HCT116 (cell line): Measurements from ENCODE around the gene ARHGEF10L.

Experiments used
- CEBPB ChIP-seq: IDR thresholded peaks from 2 replicates; pipeline ENCODE4 v1.6.1; 2012; ENCODE audit warnings: low read depth
- EZH2 ChIP-seq: fragments of 200-600 bp; sonication (generic); IDR thresholded peaks from 2 replicates; pipeline ENCODE4 v1.6.1; 2017; ENCODE audit warnings: antibody characterized with exemption, mixed run types
- EZH2phosphoT487 ChIP-seq: fragments of 200-600 bp; IDR thresholded peaks from 2 replicates; pipeline ENCODE4 v1.6.1; 2018; ENCODE audit warnings: antibody characterized with exemption, borderline replicate concordance
- MAX ChIP-seq: IDR thresholded peaks from 2 replicates; pipeline ENCODE4 v1.6.1; 2012
- POLR2A ChIP-seq: IDR thresholded peaks from 2 replicates; pipeline ENCODE4 v1.7.0; 2011; ENCODE audit warnings: borderline replicate concordance; ENCODE audit not compliant: insufficient read depth, insufficient read length; ENCODE audit errors: extremely low read depth
- POLR2AphosphoS5 ChIP-seq: IDR thresholded peaks from 2 replicates; pipeline ENCODE4 v1.6.1; 2011; ENCODE audit warnings: mild to moderate bottlenecking, low read depth, low read length, moderate library complexity
- SP1 ChIP-seq: IDR thresholded peaks from 2 replicates; pipeline ENCODE4 v1.6.1; 2012; ENCODE audit warnings: low read depth
- SRF ChIP-seq: IDR thresholded peaks from 2 replicates; pipeline ENCODE4 v1.6.1; 2012; ENCODE audit warnings: low read depth
- TCF7L2 ChIP-seq: IDR thresholded peaks from 2 replicates; pipeline ENCODE4 v1.7.0; 2011; ENCODE audit warnings: borderline replicate concordance, inconsistent platforms; ENCODE audit not compliant: insufficient read depth, insufficient read length; ENCODE audit errors: extremely low read depth
- ZNF274 ChIP-seq: fragments of 200-500 bp; sonication (Bioruptor generic); IDR thresholded peaks from 2 replicates; pipeline ENCODE4 v1.6.1; 2014; ENCODE audit warnings: mild to moderate bottlenecking, low read depth, low read length, inconsistent platforms
- TF ChIP-seq, protein P1 (sequence below), 3 experiments: fragments of 200-600 bp in 1 of 3; sonication (generic) in 1 of 3; IDR thresholded peaks in 2 of 3; conservative IDR thresholded peaks in 1 of 3; 2 replicates each; pipeline ENCODE4 v1.5.1; 2012 to 2017; ENCODE audit warnings: low read depth in 2 of 3, low read length in 2 of 3, antibody characterized with exemption in 1 of 3, borderline replicate concordance in 1 of 3, control low read depth in 1 of 3, mild to moderate bottlenecking in 1 of 3, mixed read lengths in 1 of 3, mixed run types in 1 of 3, moderate library complexity in 1 of 3; ENCODE audit not compliant: insufficient read depth in 1 of 3
- TF ChIP-seq, protein P2 (sequence below): IDR thresholded peaks from 2 replicates; pipeline ENCODE4 v1.6.1; 2011; ENCODE audit warnings: mild to moderate bottlenecking, low read length, moderate library complexity; ENCODE audit not compliant: insufficient replicate concordance; ENCODE audit errors: extremely low read depth
- TF ChIP-seq, protein P3 (sequence below): IDR thresholded peaks from 2 replicates; pipeline ENCODE4 v1.6.1; 2012; ENCODE audit warnings: low read depth

GRCh38 chr1:17671741-17672140 lies 132.2 kb downstream of the ARHGEF10L start:
- TF ChIP-seq CEBPB (no peak), ZNF274 (no peak), TCF7L2 (no peak), POLR2AphosphoS5 (no peak), EZH2 (no peak), EZH2phosphoT487 (no peak), POLR2A (no peak), SP1 (no peak), SRF (no peak), MAX (no peak)
- TF ChIP-seq, protein P1, sequence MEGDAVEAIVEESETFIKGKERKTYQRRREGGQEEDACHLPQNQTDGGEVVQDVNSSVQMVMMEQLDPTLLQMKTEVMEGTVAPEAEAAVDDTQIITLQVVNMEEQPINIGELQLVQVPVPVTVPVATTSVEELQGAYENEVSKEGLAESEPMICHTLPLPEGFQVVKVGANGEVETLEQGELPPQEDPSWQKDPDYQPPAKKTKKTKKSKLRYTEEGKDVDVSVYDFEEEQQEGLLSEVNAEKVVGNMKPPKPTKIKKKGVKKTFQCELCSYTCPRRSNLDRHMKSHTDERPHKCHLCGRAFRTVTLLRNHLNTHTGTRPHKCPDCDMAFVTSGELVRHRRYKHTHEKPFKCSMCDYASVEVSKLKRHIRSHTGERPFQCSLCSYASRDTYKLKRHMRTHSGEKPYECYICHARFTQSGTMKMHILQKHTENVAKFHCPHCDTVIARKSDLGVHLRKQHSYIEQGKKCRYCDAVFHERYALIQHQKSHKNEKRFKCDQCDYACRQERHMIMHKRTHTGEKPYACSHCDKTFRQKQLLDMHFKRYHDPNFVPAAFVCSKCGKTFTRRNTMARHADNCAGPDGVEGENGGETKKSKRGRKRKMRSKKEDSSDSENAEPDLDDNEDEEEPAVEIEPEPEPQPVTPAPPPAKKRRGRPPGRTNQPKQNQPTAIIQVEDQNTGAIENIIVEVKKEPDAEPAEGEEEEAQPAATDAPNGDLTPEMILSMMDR (IDR thresholded peaks at IDR 0.05 in 2 of 3, conservative IDR thresholded peaks at IDR 0.05 in 1 of 3; ENCODE audit: borderline replicate concordance in 1 of 3, insufficient read depth in 1 of 3, low read depth in 2 of 3, low read length in 2 of 3), result no peak
- TF ChIP-seq, protein P2, sequence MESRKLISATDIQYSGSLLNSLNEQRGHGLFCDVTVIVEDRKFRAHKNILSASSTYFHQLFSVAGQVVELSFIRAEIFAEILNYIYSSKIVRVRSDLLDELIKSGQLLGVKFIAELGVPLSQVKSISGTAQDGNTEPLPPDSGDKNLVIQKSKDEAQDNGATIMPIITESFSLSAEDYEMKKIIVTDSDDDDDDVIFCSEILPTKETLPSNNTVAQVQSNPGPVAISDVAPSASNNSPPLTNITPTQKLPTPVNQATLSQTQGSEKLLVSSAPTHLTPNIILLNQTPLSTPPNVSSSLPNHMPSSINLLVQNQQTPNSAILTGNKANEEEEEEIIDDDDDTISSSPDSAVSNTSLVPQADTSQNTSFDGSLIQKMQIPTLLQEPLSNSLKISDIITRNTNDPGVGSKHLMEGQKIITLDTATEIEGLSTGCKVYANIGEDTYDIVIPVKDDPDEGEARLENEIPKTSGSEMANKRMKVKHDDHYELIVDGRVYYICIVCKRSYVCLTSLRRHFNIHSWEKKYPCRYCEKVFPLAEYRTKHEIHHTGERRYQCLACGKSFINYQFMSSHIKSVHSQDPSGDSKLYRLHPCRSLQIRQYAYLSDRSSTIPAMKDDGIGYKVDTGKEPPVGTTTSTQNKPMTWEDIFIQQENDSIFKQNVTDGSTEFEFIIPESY, result no peak
- TF ChIP-seq, protein P3, sequence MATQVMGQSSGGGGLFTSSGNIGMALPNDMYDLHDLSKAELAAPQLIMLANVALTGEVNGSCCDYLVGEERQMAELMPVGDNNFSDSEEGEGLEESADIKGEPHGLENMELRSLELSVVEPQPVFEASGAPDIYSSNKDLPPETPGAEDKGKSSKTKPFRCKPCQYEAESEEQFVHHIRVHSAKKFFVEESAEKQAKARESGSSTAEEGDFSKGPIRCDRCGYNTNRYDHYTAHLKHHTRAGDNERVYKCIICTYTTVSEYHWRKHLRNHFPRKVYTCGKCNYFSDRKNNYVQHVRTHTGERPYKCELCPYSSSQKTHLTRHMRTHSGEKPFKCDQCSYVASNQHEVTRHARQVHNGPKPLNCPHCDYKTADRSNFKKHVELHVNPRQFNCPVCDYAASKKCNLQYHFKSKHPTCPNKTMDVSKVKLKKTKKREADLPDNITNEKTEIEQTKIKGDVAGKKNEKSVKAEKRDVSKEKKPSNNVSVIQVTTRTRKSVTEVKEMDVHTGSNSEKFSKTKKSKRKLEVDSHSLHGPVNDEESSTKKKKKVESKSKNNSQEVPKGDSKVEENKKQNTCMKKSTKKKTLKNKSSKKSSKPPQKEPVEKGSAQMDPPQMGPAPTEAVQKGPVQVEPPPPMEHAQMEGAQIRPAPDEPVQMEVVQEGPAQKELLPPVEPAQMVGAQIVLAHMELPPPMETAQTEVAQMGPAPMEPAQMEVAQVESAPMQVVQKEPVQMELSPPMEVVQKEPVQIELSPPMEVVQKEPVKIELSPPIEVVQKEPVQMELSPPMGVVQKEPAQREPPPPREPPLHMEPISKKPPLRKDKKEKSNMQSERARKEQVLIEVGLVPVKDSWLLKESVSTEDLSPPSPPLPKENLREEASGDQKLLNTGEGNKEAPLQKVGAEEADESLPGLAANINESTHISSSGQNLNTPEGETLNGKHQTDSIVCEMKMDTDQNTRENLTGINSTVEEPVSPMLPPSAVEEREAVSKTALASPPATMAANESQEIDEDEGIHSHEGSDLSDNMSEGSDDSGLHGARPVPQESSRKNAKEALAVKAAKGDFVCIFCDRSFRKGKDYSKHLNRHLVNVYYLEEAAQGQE, result no peak
